Right lobe of liver (tissue), 6 donors: ENCODE results near the gene HNMT. TPM values are rescaled to one million over a fixed set of nuclear protein-coding genes. Genes with fewer than 3 reads are reported as not detected.
A peak's percentile ranks its signal among the peaks of the same experiment; 100 is the strongest.

Experiments used
- ATAC-seq, 4 donors: fragments of 200-7000 bp; cut with Tn5 transposase; one replicate each; pipeline ENCODE4 v1.9.1; 2020; ENCODE audit warnings: mild to moderate bottlenecking in 4 of 4, moderate library complexity in 4 of 4
- DNase-seq, 3 donors: peaks; one replicate each; pipeline ENCODE4 v3.0.0-alpha.2; 2020
- H3K27ac ChIP-seq, 3 donors: fragments of 200-600 bp; one replicate each; pipeline ENCODE4 v1.8.0; 2022
- H3K27me3 ChIP-seq, 2 donors: fragments of 200-600 bp; one replicate each; pipeline ENCODE4 v1.8.0; 2022
- H3K36me3 ChIP-seq, 4 donors: fragments of 200-600 bp; sonication (generic) in 1 of 4; one replicate each; pipeline versions ENCODE4 v1.5.1 to v1.8.0; 2017 to 2022; ENCODE audit warnings: control low read depth in 1 of 4
- H3K4me1 ChIP-seq, 4 donors: fragments of 200-600 bp; sonication (generic) in 1 of 4; one replicate each; pipeline versions ENCODE4 v1.5.1 to v1.8.0; 2017 to 2022; ENCODE audit warnings: control low read depth in 1 of 4
- H3K4me3 ChIP-seq, 3 donors: fragments of 200-600 bp; one replicate each; pipeline ENCODE4 v1.8.0; 2022
- H3K9me3 ChIP-seq, 4 donors: fragments of 200-600 bp; sonication (generic) in 1 of 4; one replicate each; pipeline versions ENCODE4 v1.5.1 to v1.8.0; 2017 to 2022; ENCODE audit warnings: control low read depth in 1 of 4
- CTCF ChIP-seq, 4 donors: fragments of 200-600 bp in 3 of 4; fragments of 450-650 bp in 1 of 4; IDR thresholded peaks; one replicate each; pipeline versions ENCODE4 v1.5.1 to v1.8.0; 2016 to 2022; ENCODE audit warnings: antibody characterized with exemption in 4 of 4, mild to moderate bottlenecking in 2 of 4
- POLR2A ChIP-seq: fragments of 450-650 bp; IDR thresholded peaks from one replicate; pipeline ENCODE4 v1.6.1; 2017; ENCODE audit warnings: antibody characterized with exemption, mild to moderate bottlenecking
- WGBS: methylation state at CpG from one replicate; pipeline ENCODE4 v1.1.6; 2018; ENCODE audit warnings: low coverage, low lambda C conversion rate; ENCODE audit not compliant: insufficient coverage; ENCODE audit errors: missing lambda C conversion rate; 5-methylcytosine and 5-hydroxymethylcytosine counted together
- intact Hi-C, 2 donors: fragments of 100-400 bp; cut with DNase I; formaldehyde crosslinking; loops; one replicate each; pipeline versions ENCODE4 v1.11.2 to v1.14.1; 2022
- total RNA-seq, 6 experiments: library from RNA; depleted of rRNA in 2 of 6; stranded (reverse); fragments of >200 nt in 2 of 6; fragmentation: NEBNext Ultra II Directional in 3 of 6; extraction: Animal tissue kit (Norgen Biotek cat#: 25700) in 3 of 6; gene quantifications; one replicate each; pipeline versions ENCODE4 v1.1.0 to v1.2.4, GENCODE V29; 2016 to 2023
- donor health status: DM: no; HTN: yes; CAD: no.
- donor health status: DM: no; HTN: no; CAD: no.
- donor health status: DM: no; HTN: no; CAD: no.
- donor health status: DM: no; HTN: yes; CAD: no.
- donor health status: DM: no; HTN: yes; CAD: no.

HNMT gene
- total RNA-seq, 6 experiments from 2014 or later: 47.2 to 101 (median 59.8) TPM

DNA sequence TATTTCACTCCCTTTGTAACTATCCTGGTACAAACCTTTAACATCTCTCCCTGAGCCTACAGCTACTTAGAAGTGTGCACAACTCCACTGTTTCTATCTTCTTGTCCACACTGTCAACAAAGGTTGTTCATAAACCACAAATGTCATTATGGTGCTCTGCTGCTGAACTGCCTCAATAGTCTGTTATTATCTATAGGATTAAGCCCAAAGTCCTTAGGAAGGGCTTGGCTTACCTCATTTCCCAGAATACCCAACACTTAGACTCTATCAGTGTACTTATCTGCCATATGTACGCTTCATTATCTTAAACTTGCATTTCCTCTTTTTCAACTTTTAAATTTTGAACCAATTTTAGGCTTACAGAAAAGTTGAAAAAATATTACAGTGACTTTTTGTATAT, 94.2 kb downstream of the HNMT start:
- Histone ChIP-seq H3K27ac (no peak overlapping the region), H3K4me3 (no peak overlapping the region), H3K36me3 (no peaks in the 10 kb centered on the region), H3K27me3 (no peaks in the 10 kb centered on the region), H3K4me1 (no peaks in the 10 kb centered on the region), H3K9me3 (no peaks in the 10 kb centered on the region)
- intact Hi-C loops: no loop called here
- 75% methylated on average over 1 of the region's 1 CpG for WGBS
- TF ChIP-seq CTCF (IDR thresholded peaks at IDR 0.05) (no peak), POLR2A (no peak)
- no peak for DNase-seq
- no peak for ATAC-seq

- WGBS: 50% methylated on average over 3 of the region's 3 CpGs
- Histone ChIP-seq H3K4me3 (no peak overlapping the region), H3K36me3 (no peaks in the 10 kb centered on the region), H3K27ac (no peak overlapping the region), H3K27me3 (no peaks in the 10 kb centered on the region), H3K4me1 (no peaks in the 10 kb centered on the region), H3K9me3 (no peaks in the 10 kb centered on the region)
- TF ChIP-seq CTCF (IDR thresholded peaks at IDR 0.05): no peak
- intact Hi-C loops: no loop called here
- ATAC-seq (no peak), DNase-seq (no peak)
These were observed 95.4 kb downstream of the HNMT start for GRCh38 chr2:138059487-138060300.

GRCh38 chr2:138060301-138060635, 96.0 kb downstream of the HNMT start:
- intact Hi-C loops: no loop called here
- Histone ChIP-seq H3K27me3 (no peaks in the 10 kb centered on the region), H3K4me1 (no peaks in the 10 kb centered on the region), H3K27ac (no peak overlapping the region), H3K9me3 (no peaks in the 10 kb centered on the region), H3K4me3 (no peak overlapping the region), H3K36me3 (no peaks in the 10 kb centered on the region)
- peak in 1 of 3 donors; percentile 28 for DNase-seq
- no peak for TF ChIP-seq POLR2A
- 38% methylated on average over 1 of the region's 1 CpG for WGBS
- no peak for ATAC-seq

DNA sequence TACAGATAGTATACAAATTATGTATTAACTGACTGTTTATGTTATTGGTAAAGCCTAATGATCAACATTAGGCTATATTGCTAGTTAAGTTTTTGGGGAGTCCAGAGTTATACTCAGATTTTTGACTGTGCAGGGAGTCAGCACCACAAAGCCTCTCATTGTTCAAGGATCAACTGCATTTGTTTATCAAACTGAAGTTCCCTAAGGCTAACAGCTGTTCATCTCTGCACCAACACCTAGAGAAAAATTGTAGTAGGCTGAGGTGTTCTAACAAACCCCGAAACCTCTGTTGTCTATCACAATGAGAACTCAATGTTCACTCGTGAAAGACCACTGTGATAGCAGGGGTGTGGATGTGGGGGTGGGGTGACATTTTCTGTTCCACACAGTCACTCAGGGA, 97.7 kb downstream of the HNMT start:
- H3K9me3 ChIP-seq: no peaks in the 10 kb centered on the region
- H3K36me3 ChIP-seq: no peaks in the 10 kb centered on the region
- intact Hi-C loops: no loop called here
- WGBS: 77% methylated on average over 2 of the region's 2 CpGs
- no peak overlapping the region for H3K4me3 ChIP-seq
- H3K27me3 ChIP-seq: no peaks in the 10 kb centered on the region
- ATAC-seq: no peak
- no peaks in the 10 kb centered on the region for H3K4me1 ChIP-seq
- no peak for DNase-seq
- TF ChIP-seq CTCF (IDR thresholded peaks at IDR 0.05) (no peak), POLR2A (no peak)
- H3K27ac ChIP-seq: no peak overlapping the region

GRCh38 chr2:138063181-138063580, 98.9 kb downstream of the HNMT start:
- intact Hi-C loops: no loop called here
- no peak overlapping the region for H3K4me3 ChIP-seq
- no peak overlapping the region for H3K27ac ChIP-seq
- no peak for ATAC-seq
- H3K27me3 ChIP-seq: no peaks in the 10 kb centered on the region
- 63% methylated on average over 2 of the region's 2 CpGs for WGBS
- no peak for DNase-seq
- TF ChIP-seq CTCF (IDR thresholded peaks at IDR 0.05) (no peak), POLR2A (no peak)
- H3K9me3 ChIP-seq: no peaks in the 10 kb centered on the region
- H3K36me3 ChIP-seq: no peaks in the 10 kb centered on the region
- no peaks in the 10 kb centered on the region for H3K4me1 ChIP-seq
